HepG2 (cell line): ENCODE measurements around the gene SSBP4. TPM values are rescaled to one million over a fixed set of nuclear protein-coding genes. Genes with fewer than 3 reads are reported as not detected.

ENCODE experiments used
- DZIP1 ChIP-seq: sonication (generic); formaldehyde crosslinking; IDR thresholded peaks from 2 replicates; pipeline ENCODE4 v1.5.0; 2020; ENCODE audit warnings: mild to moderate bottlenecking, missing genetic modification reagents
- EED ChIP-seq: sonication (generic); formaldehyde crosslinking; IDR thresholded peaks from 2 replicates; pipeline ENCODE4 v1.5.0; 2020; ENCODE audit warnings: mild to moderate bottlenecking, missing genetic modification reagents
- ELF1 ChIP-seq: sonication (generic); formaldehyde crosslinking; IDR thresholded peaks from 2 replicates; pipeline ENCODE4 v1.4.0; 2020; ENCODE audit warnings: missing genetic modification reagents
- HMG20A ChIP-seq: IDR thresholded peaks from 2 replicates; pipeline ENCODE4 v1.6.1; 2016; ENCODE audit warnings: borderline replicate concordance
- KAT2B ChIP-seq: fragments of 150-350 bp; IDR thresholded peaks from 2 replicates; pipeline ENCODE4 v1.6.1; 2014; ENCODE audit warnings: low read depth, low read length, borderline replicate concordance
- KDM1A ChIP-seq: IDR thresholded peaks from 2 replicates; pipeline ENCODE4 v1.6.1; 2016; ENCODE audit warnings: missing compliant biosample characterization
- KMT2A ChIP-seq: sonication (generic); formaldehyde crosslinking; IDR thresholded peaks from 2 replicates; pipeline ENCODE4 v1.4.0; 2020; ENCODE audit warnings: missing genetic modification reagents
- MAFF ChIP-seq: IDR thresholded peaks from 2 replicates; pipeline ENCODE4 v1.6.1; 2011; ENCODE audit warnings: low read depth, low read length, improper control_type of control experiment
- RFXANK ChIP-seq: IDR thresholded peaks from 2 replicates; pipeline ENCODE4 v1.6.1; 2016
- ZFP90 ChIP-seq: sonication (generic); formaldehyde crosslinking; IDR thresholded peaks from 2 replicates; pipeline ENCODE4 v1.8.0; 2022; ENCODE audit warnings: missing genetic modification reagents, mild to moderate bottlenecking, inconsistent platforms, borderline replicate concordance
- ZNF44 ChIP-seq: sonication (generic); formaldehyde crosslinking; IDR thresholded peaks from 2 replicates; pipeline ENCODE4 v1.5.1; 2020; ENCODE audit warnings: mild to moderate bottlenecking, missing genetic modification reagents
- ZNF558 ChIP-seq: sonication (generic); formaldehyde crosslinking; IDR thresholded peaks from 2 replicates; pipeline ENCODE4 v1.9.0; 2022; ENCODE audit warnings: mild to moderate bottlenecking, missing genetic modification reagents, borderline replicate concordance
- ZNF670 ChIP-seq: sonication (generic); formaldehyde crosslinking; IDR thresholded peaks from 2 replicates; pipeline ENCODE4 v1.8.0; 2022; ENCODE audit warnings: mild to moderate bottlenecking, missing genetic modification reagents, borderline replicate concordance
- ZNF766 ChIP-seq: sonication (generic); formaldehyde crosslinking; IDR thresholded peaks from 2 replicates; pipeline ENCODE4 v1.5.0; 2020; ENCODE audit warnings: missing genetic modification reagents, borderline replicate concordance
- polyA plus RNA-seq, 8 experiments: library from polyadenylated mRNA; depleted of rRNA in 3 of 8; stranded (reverse) in 7 of 8; unstranded in 1 of 8; fragments of >200 nt; fragmentation: Illumina TruSeq in 4 of 8; extraction: Trizol in 4 of 8; gene quantifications; 2 replicates each; pipeline versions ENCODE4 v1.2.1 to v1.2.3, GENCODE V29; 2011 to 2016; ENCODE audit warnings: low read depth in 4 of 8, missing spikeins in 1 of 8, mixed read lengths in 1 of 8; ENCODE audit not compliant: insufficient read depth in 1 of 8
- total RNA-seq, 5 experiments: library from RNA; depleted of rRNA; stranded (reverse); fragments of >200 nt; fragmentation: Illumina TruSeq; extraction: Trizol; gene quantifications; 2 replicates each; pipeline ENCODE4 v1.2.3, GENCODE V29; 2016; ENCODE audit warnings: low read depth in 1 of 5
- TF ChIP-seq, protein P1 (sequence below): IDR thresholded peaks from 2 replicates; pipeline ENCODE4 v1.6.1; 2016; ENCODE audit warnings: low read depth
- TF ChIP-seq, protein P2 (sequence below): sonication (generic); formaldehyde crosslinking; IDR thresholded peaks from 2 replicates; pipeline ENCODE4 v1.8.0; 2022; ENCODE audit warnings: low read depth, missing genetic modification reagents
- TF ChIP-seq, protein P3 (sequence below): sonication (generic); formaldehyde crosslinking; IDR thresholded peaks from 2 replicates; pipeline ENCODE4 v1.8.0; 2023; ENCODE audit warnings: mild to moderate bottlenecking, missing genetic modification reagents
- TF ChIP-seq, protein P4 (sequence below): sonication (generic); formaldehyde crosslinking; IDR thresholded peaks from 2 replicates; pipeline ENCODE4 v1.5.1; 2020; ENCODE audit warnings: mild to moderate bottlenecking, missing genetic modification reagents, borderline replicate concordance

SSBP4 gene
- total and polyA plus RNA-seq, 2 of the 13 experiments (the other 11 are each of a cell fraction or from before 2014, with no cell fraction given): 20.8 to 39.5 TPM

DNA sequence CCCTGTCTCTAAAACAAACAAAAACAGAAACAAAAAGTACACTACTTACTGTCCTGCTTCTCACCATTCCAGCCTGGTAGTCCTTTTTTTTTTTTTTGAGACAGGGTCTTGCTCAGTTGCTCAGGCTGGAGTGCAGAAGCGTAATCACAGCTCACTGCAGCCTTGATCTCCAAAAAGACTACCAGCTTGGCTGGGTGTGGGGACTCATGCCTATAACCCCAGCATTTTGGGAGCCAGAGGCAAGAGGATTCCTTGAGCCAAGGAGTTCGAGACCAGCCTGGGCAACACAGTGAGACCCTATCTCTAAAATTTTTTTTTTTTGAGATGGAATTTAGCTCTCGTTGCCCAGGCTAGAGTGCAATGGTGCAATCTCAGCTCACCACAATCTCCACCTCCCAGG is 38.4 kb upstream of the SSBP4 start (continued):
- TF ChIP-seq RFXANK (no peak), HMG20A (CRISPR knock-in tag) (no peak), DZIP1 (CRISPR knock-in tag) (no peak), EED (CRISPR knock-in tag) (no peak), KAT2B (no peak), ZFP90 (CRISPR knock-in tag) (no peak), KDM1A (CRISPR knock-in tag) (0 out of 2 replicates have a peak, but pooled peaks have one; percentile 10), MAFF (no peak), ZNF558 (CRISPR knock-in tag) (no peak), ZNF44 (CRISPR knock-in tag) (no peak), ELF1 (CRISPR knock-in tag) (no peak), KMT2A (no peak), ZNF670 (CRISPR knock-in tag) (no peak), ZNF766 (CRISPR knock-in tag) (no peak)
- TF ChIP-seq, protein P1, sequence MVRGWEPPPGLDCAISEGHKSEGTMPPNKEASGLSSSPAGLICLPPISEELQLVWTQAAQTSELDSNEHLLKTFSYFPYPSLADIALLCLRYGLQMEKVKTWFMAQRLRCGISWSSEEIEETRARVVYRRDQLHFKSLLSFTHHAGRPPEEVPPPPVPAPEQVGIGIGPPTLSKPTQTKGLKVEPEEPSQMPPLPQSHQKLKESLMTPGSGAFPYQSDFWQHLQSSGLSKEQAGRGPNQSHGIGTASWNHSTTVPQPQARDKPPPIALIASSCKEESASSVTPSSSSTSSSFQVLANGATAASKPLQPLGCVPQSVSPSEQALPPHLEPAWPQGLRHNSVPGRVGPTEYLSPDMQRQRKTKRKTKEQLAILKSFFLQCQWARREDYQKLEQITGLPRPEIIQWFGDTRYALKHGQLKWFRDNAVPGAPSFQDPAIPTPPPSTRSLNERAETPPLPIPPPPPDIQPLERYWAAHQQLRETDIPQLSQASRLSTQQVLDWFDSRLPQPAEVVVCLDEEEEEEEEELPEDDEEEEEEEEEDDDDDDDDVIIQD (CRISPR knock-in tag): no peak
- TF ChIP-seq, protein P2, sequence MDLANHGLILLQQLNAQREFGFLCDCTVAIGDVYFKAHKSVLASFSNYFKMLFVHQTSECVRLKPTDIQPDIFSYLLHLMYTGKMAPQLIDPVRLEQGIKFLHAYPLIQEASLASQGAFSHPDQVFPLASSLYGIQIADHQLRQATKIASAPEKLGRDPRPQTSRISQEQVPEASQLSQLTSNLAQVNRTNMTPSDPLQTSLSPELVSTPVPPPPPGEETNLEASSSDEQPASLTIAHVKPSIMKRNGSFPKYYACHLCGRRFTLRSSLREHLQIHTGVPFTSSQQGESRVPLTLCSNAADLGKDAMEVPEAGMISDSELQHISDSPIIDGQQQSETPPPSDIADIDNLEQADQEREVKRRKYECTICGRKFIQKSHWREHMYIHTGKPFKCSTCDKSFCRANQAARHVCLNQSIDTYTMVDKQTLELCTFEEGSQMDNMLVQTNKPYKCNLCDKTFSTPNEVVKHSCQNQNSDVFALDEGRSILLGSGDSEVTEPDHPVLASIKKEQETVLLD (CRISPR knock-in tag): no peak
- TF ChIP-seq, protein P3, sequence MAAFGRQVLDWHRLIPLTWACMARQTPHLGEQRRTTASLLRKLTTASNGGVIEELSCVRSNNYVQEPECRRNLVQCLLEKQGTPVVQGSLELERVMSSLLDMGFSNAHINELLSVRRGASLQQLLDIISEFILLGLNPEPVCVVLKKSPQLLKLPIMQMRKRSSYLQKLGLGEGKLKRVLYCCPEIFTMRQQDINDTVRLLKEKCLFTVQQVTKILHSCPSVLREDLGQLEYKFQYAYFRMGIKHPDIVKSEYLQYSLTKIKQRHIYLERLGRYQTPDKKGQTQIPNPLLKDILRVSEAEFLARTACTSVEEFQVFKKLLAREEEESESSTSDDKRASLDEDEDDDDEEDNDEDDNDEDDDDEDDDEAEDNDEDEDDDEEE (CRISPR knock-in tag): no peak
- TF ChIP-seq, protein P4, sequence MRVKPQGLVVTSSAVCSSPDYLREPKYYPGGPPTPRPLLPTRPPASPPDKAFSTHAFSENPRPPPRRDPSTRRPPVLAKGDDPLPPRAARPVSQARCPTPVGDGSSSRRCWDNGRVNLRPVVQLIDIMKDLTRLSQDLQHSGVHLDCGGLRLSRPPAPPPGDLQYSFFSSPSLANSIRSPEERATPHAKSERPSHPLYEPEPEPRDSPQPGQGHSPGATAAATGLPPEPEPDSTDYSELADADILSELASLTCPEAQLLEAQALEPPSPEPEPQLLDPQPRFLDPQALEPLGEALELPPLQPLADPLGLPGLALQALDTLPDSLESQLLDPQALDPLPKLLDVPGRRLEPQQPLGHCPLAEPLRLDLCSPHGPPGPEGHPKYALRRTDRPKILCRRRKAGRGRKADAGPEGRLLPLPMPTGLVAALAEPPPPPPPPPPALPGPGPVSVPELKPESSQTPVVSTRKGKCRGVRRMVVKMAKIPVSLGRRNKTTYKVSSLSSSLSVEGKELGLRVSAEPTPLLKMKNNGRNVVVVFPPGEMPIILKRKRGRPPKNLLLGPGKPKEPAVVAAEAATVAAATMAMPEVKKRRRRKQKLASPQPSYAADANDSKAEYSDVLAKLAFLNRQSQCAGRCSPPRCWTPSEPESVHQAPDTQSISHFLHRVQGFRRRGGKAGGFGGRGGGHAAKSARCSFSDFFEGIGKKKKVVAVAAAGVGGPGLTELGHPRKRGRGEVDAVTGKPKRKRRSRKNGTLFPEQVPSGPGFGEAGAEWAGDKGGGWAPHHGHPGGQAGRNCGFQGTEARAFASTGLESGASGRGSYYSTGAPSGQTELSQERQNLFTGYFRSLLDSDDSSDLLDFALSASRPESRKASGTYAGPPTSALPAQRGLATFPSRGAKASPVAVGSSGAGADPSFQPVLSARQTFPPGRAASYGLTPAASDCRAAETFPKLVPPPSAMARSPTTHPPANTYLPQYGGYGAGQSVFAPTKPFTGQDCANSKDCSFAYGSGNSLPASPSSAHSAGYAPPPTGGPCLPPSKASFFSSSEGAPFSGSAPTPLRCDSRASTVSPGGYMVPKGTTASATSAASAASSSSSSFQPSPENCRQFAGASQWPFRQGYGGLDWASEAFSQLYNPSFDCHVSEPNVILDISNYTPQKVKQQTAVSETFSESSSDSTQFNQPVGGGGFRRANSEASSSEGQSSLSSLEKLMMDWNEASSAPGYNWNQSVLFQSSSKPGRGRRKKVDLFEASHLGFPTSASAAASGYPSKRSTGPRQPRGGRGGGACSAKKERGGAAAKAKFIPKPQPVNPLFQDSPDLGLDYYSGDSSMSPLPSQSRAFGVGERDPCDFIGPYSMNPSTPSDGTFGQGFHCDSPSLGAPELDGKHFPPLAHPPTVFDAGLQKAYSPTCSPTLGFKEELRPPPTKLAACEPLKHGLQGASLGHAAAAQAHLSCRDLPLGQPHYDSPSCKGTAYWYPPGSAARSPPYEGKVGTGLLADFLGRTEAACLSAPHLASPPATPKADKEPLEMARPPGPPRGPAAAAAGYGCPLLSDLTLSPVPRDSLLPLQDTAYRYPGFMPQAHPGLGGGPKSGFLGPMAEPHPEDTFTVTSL (CRISPR knock-in tag): no peak
